NCI-H1930 (cell line): ENCODE results near the gene SPSB3.

ENCODE experiments used
- DNase-seq, 2 experiments: peaks; one replicate each; lab custom pipeline; 2025; lab: John Stamatoyannopoulos, UW

SPSB3 gene

GRCh38 chr16:1788708-1789100, 6.3 kb upstream of the SPSB3 start:
- DNase-seq = no peak

- DNase-seq = no peak
These were observed 5.8 kb upstream of the SPSB3 start for GRCh38 chr16:1788095-1788707.

- no peak for DNase-seq
These were observed 5.1 kb upstream of the SPSB3 start for GRCh38 chr16:1787322-1788094.

GRCh38 chr16:1787056-1787321, 4.6 kb upstream of the SPSB3 start:
- DNase-seq = no peak

GRCh38 chr16:1786242-1787055, 4.1 kb upstream of the SPSB3 start:
- no peak for DNase-seq

- DNase-seq = no peak
These were observed 3.4 kb upstream of the SPSB3 start for GRCh38 chr16:1785846-1786170.

- no peak for DNase-seq
These were observed 2.8 kb upstream of the SPSB3 start for GRCh38 chr16:1784977-1785845.

GRCh38 chr16:1781758-1782407, 488 bp downstream of the SPSB3 start:
- no peak for DNase-seq

GRCh38 chr16:1781254-1781653, 1.1 kb downstream of the SPSB3 start:
- no peak for DNase-seq

- no peak for DNase-seq
These were observed 1.7 kb downstream of the SPSB3 start for GRCh38 chr16:1780677-1781072.

- no peak for DNase-seq
These were observed 2.4 kb downstream of the SPSB3 start for GRCh38 chr16:1779741-1780676.

GRCh38 chr16:1779234-1779701, 3.1 kb downstream of the SPSB3 start:
- DNase-seq = no peak

GRCh38 chr16:1778200-1779179, 3.9 kb downstream of the SPSB3 start:
- DNase-seq = no peak

GRCh38 chr16:1777375-1778199, 4.8 kb downstream of the SPSB3 start:
- DNase-seq = no peak

GRCh38 chr16:1776991-1777374, 5.4 kb downstream of the SPSB3 start:
- DNase-seq = no peak

- no peak for DNase-seq
These were observed 5.8 kb downstream of the SPSB3 start for GRCh38 chr16:1776672-1776955.

GRCh38 chr16:1775846-1776671, 6.3 kb downstream of the SPSB3 start:
- DNase-seq = no peak
